Esophagus squamous epithelium (tissue), 4 donors: ENCODE measurements around the gene BAIAP2L2.

ENCODE experiments used
- POLR2A ChIP-seq, 4 donors: fragments of 450-650 bp; IDR thresholded peaks; one replicate each; pipeline ENCODE4 v1.6.1; 2017; ENCODE audit warnings: antibody characterized with exemption in 4 of 4, mild to moderate bottlenecking in 4 of 4, moderate library complexity in 3 of 4
- TF ChIP-seq, protein P1 (sequence below), 6 experiments: fragments of 450-650 bp in 4 of 6; fragments of 200-600 bp in 2 of 6; sonication (generic) in 2 of 6; IDR thresholded peaks; one replicate each; pipeline ENCODE4 v1.5.1; 2016 to 2019; ENCODE audit warnings: antibody characterized with exemption in 6 of 6, mild to moderate bottlenecking in 4 of 6, moderate library complexity in 4 of 6

DNA sequence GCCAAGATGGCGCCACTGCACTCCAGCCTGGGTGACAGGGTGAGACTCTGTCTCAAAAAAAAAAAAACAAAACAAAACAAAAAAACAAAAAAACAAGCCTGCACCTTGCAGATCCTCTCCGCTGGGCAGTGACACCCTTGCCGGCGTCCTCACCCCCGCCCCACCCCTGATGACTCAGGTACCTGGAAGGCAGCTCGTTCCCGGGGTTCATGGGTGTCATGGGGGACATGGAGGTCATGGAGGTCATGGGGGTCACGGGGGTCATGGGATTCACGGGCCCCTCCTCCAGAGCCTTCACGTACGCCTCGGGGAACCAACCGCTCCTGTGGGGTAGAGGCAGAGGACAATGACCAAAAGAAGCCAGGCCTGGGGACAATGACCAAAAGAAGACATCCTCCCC is 23.5 kb downstream of the BAIAP2L2 start:
- TF ChIP-seq, protein P1, sequence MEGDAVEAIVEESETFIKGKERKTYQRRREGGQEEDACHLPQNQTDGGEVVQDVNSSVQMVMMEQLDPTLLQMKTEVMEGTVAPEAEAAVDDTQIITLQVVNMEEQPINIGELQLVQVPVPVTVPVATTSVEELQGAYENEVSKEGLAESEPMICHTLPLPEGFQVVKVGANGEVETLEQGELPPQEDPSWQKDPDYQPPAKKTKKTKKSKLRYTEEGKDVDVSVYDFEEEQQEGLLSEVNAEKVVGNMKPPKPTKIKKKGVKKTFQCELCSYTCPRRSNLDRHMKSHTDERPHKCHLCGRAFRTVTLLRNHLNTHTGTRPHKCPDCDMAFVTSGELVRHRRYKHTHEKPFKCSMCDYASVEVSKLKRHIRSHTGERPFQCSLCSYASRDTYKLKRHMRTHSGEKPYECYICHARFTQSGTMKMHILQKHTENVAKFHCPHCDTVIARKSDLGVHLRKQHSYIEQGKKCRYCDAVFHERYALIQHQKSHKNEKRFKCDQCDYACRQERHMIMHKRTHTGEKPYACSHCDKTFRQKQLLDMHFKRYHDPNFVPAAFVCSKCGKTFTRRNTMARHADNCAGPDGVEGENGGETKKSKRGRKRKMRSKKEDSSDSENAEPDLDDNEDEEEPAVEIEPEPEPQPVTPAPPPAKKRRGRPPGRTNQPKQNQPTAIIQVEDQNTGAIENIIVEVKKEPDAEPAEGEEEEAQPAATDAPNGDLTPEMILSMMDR (IDR thresholded peaks at IDR 0.05), result no peak
- TF ChIP-seq POLR2A (IDR thresholded peaks at IDR 0.05), result no peak
